Loucy (cell line): ENCODE results near the gene ARFGEF3.

ENCODE experiments used
- EZH2phosphoT487 ChIP-seq: fragments of 200-600 bp; IDR thresholded peaks from 2 replicates; pipeline ENCODE4 v1.6.1; 2018; ENCODE audit warnings: antibody characterized with exemption, mild to moderate bottlenecking, moderate library complexity, borderline replicate concordance
- TF ChIP-seq, protein P1 (sequence below): fragments of 200-600 bp; sonication (generic); conservative IDR thresholded peaks from 2 replicates; pipeline ENCODE4 v1.5.1; 2014; ENCODE audit warnings: mild to moderate bottlenecking, antibody characterized with exemption, low read length

DNA sequence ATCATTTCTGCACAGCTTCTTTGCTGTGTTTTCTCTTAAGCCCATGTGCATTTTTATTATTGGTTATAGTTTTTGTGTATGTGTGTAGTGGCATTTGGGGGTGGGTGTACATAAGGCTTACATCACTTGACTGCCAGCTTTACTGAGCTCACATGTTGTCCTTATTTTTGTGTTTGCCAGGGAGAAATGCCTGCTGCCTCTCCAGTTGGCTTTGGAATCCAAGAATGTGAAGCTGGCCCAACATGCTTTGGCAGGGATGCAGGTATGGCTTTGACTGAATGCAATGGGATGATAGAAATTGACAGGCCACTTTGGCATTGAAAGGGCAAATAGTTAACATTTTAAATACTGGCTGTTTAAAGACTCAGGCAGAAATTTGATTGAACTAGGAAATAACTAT lies 45.1 kb downstream of the ARFGEF3 start:
- TF ChIP-seq, protein P1, sequence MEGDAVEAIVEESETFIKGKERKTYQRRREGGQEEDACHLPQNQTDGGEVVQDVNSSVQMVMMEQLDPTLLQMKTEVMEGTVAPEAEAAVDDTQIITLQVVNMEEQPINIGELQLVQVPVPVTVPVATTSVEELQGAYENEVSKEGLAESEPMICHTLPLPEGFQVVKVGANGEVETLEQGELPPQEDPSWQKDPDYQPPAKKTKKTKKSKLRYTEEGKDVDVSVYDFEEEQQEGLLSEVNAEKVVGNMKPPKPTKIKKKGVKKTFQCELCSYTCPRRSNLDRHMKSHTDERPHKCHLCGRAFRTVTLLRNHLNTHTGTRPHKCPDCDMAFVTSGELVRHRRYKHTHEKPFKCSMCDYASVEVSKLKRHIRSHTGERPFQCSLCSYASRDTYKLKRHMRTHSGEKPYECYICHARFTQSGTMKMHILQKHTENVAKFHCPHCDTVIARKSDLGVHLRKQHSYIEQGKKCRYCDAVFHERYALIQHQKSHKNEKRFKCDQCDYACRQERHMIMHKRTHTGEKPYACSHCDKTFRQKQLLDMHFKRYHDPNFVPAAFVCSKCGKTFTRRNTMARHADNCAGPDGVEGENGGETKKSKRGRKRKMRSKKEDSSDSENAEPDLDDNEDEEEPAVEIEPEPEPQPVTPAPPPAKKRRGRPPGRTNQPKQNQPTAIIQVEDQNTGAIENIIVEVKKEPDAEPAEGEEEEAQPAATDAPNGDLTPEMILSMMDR = no peak
- TF ChIP-seq EZH2phosphoT487 = no peak
